Glomerular visceral epithelial cell (primary cell): ENCODE measurements around the gene CCDC33.

Experiments
- DNase-seq: peaks from one replicate; pipeline ENCODE4 v3.0.0-alpha.2; 2016; ENCODE audit errors: extremely low spot score

The CCDC33 gene

DNA sequence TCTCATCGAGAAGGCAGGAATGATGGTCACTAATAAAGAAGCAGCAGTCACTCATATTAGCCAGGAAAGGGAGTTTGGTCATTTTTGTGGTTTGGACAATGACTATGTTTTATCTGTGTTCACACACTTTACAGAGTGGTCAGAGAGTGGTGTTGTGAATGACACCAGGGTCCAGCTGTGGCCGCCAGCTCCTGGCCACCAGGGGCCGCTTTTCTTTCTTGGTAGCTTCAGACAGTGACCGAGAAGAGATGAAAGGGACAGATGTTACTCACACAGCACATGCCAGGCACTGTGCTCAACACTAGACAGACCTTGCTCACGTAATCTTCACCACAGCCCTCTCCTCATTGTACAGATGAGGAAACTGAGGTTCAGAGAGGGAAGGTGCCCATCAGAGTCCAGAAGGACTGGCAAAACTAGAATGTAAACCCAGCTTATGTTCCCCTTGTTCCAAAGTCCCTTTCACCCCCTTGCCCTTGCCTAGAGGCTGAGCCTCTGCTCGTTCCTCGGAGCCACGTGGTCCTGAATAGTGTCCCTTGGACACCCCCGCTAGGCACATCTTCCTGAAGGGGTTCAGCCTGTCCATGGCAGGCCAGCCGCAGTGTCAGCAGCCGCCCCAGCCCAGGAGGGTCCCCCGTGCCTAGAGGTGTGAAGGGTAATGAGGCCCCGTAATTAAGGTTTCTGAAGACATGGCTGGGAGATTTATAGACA, 75.8 kb downstream of the CCDC33 start:
- DNase-seq = peak; percentile 54

GRCh38 chr15:74312445-74313007, 76.4 kb downstream of the CCDC33 start:
- no peak for DNase-seq

GRCh38 chr15:74313889-74314288, 77.8 kb downstream of the CCDC33 start:
- no peak for DNase-seq

- DNase-seq = peak; percentile 89
Measured at GRCh38 chr15:74314795-74315438, 78.8 kb downstream of the CCDC33 start.

GRCh38 chr15:74315626-74316025, 79.5 kb downstream of the CCDC33 start:
- peak; percentile 53 for DNase-seq

DNA sequence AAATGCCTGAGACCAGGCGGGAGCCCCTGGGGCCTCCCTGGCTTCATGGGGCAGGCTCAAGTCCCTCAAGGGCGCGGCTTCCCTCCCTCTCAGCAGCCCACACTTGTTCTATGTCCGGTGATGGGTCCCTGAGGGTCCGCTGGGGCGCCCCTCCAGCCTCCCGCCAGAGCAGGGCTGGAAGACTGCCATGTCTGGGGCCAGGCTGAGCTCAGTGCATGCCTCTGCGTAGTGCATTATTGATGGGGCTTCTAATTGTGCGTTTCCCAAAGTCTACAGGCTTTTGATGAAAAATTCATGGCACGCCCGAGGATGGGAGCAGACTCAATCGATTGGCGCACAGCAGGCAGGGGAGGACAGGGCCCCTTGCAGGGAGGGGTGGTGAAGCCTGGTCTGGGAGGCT, 80.0 kb downstream of the CCDC33 start:
- no peak for DNase-seq

- peak; percentile 87 for DNase-seq
Measured at GRCh38 chr15:74317820-74318375, 81.8 kb downstream of the CCDC33 start.

DNA sequence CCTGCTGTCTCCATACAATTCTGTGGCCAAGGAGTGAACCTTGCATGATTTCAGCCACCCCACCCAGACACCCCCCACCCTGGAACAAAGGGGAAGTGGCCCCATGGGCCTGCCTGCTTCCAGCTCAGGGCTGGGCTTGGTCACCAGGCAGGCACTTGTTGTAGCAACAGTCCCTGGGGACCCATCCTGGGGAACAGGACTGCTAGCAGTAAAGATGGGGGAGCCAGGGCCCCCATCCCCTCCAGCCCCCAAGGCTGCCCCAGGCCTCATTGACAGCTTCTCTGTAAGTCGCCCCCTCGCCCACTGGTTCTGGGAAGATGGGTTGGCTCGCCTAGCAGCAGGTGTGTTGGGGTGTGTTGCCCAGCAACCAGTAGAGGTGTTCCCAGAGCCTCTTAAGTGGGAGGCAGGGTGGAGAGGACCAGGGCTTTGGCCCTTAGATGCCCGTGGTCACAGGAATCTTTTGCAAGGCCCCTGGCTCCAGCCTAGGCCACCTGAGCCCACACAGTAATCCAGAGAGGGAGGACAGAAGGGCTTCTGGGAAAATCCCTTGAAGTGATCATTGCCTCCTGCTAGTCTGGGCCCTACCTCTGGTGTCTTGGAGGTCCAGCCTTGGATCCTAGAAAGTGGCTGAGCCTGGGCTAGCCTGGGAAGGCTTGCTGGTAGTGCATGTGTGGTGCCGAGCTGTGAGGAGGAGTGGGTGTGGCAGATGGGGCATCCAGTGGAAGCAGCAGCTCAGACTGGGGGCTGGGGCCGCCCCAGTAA, 82.4 kb downstream of the CCDC33 start:
- DNase-seq = peak; percentile 47

GRCh38 chr15:74319138-74319460, 83.0 kb downstream of the CCDC33 start:
- no peak for DNase-seq

DNA sequence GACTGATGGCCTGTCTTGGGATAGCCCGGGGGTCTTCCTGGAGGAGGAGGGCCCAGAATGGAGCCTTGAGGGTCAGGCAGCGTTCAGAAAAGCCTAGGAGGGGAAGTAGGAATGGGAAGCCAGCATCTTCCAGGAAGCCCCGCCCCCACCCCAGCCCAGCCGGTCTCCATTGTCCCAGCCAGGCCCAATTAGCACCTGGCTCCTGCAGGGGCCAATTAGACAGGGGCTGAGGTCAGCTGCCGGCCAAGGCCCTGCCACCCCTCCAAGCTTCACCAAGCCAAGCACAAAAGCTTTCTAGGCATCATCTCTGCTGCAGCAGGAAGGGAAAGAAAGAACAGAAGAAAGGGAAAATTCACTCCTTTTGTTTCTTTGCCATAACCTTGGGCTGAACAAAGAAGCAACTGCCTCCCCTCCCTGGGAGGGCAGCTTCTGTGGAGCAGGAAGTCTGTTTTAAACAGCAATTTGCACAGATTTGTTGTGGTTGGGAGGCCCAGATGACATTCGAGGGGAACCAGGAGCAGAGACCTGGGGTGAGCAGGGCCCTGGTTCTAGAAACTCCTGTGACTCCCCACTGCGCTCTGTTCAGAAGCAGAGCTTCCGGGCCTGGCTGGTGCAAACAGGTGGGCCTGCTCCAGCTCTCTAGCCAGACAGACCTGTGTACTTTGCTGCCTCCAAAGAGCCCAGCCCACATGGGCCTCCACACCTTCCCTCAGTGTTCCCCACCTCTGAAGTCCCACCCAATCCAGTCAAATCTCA, 83.6 kb downstream of the CCDC33 start:
- no peak for DNase-seq

GRCh38 chr15:74320352-74321247, 84.5 kb downstream of the CCDC33 start:
- DNase-seq = no peak

DNA sequence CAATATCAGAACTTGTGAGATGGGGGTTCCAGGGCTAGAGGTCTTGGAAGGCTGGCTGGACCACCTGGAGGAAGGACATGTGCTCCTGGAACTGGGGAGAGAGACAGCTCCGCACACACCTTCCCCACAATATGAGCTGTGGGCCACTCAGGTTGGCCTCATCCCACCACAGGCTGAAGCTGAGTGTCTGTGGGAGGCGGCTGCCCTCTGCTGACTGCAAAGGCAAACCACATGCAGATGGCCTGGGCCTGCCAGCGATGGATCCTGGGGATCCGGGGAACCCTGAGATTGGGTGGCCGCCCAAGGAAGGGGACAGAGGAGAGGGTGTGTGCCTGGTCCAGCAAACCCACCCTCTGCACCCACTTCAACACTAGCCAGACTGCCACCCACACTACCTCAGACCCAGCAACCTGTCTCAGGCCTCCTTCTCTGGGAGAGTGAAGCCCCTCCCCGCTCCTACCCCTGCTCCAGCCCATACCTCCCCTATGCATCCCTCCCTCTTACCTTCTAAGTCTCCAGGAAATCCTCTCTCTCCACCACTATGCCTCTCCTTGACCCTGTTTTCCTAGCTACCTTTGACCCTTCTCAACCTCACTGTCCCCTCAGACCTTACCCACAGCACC, 86.5 kb downstream of the CCDC33 start:
- DNase-seq = peak; percentile 69

GRCh38 chr15:74324714-74325113, 88.6 kb downstream of the CCDC33 start:
- no peak for DNase-seq

DNA sequence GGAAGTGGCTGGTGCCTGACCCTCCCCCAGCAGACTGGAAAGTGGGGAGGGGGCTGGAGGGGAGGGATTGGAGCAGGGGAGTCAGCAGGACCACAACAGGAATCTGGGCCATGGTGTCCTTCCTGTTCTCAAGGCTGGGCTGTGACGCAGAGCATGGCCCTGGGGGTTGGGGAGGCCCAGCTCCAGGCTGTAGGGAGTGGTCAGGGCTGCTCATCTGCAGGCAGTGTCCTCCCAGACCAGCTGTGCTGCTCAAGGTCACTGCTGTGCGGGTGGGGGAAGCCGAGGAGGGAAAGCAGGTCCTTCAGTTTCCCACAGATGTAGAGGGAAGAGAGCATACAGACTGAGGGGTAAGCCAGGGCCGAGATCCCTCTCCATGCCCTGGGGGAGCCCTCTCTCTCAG, 90.6 kb downstream of the CCDC33 start:
- DNase-seq = no peak

DNA sequence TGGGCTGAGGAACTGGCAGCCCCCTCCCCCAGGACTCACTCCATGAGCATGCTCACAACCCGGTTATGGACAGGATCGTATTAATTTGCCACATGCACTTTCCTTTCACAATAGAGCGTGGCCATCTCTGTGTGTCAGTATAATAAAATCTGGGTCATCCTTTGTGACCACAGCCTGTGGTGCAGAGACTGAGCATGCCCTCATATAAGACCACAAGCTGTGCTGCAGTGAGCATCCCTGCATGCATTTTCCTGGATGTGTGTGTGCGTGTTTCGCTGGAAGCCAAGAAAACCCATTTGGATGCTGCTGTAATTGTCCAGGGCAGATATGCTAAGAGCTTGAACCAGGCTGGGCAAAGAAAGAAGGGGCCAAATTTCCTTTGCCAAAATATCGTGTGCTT, 91.6 kb downstream of the CCDC33 start:
- no peak for DNase-seq

GRCh38 chr15:74328331-74329056, 92.4 kb downstream of the CCDC33 start:
- no peak for DNase-seq

DNA sequence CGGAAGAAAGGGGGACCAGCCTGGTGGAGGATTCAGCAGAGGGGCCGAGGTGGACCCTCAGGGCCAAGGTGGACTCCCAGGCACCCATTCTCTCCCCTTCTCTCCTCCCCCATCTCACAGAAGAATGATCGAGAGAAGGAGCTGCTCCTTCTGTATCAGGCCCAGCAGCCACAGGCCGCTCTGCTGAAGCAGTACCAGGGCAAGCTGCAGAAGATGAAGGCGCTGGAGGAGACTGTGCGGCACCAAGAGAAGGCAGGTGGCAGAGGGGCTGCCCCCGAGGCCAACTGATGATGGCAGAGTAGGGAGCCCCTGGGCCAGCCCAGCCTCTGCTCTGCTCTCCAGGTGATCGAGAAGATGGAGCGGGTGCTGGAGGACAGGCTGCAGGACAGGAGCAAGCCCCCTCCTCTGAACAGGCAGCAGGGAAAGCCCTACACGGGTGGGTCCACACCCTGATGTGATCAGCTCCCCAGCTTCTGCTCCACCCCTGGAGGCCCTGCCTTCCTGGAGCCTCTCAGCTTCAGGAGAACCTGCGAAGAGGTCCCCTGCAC, 94.8 kb downstream of the CCDC33 start:
- DNase-seq = no peak

DNA sequence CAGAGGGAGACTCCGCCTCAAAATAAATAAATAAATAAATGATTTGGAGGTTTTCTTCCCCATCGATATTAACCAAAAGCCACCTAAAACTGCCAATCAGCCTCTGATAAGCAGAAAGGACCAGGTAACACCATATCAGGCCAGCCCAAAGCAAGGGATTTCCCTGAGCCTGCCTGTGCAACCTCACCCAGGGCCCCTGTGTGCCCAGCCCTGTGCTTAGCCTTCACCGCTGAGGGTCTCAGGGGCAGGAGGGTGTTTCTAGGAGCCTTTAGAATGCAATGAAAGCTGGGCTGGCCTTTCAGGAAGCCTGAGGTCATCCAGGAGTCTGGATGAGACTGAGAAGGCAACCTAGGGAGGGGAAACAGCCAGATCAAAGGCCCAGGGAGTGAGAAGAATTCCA, 95.9 kb downstream of the CCDC33 start:
- DNase-seq = no peak

- DNase-seq = no peak
Measured at GRCh38 chr15:74332611-74333010, 96.5 kb downstream of the CCDC33 start.
